Colonic mucosa (tissue), 4 donors: Measurements from ENCODE around the gene CTNND2. TPM values are rescaled to one million over a fixed set of nuclear protein-coding genes. Genes with fewer than 3 reads are reported as not detected.

Source experiments
- DNase-seq: peaks from one replicate; pipeline ENCODE4 v3.0.0-alpha.2; 2020
- H3K27ac ChIP-seq: fragments of 200-600 bp; one replicate; pipeline ENCODE4 v1.8.0; 2021
- H3K27me3 ChIP-seq: fragments of 200-600 bp; one replicate; pipeline ENCODE4 v1.8.0; 2021
- H3K36me3 ChIP-seq: fragments of 200-600 bp; one replicate; pipeline ENCODE4 v1.8.0; 2021
- H3K4me1 ChIP-seq: fragments of 200-600 bp; one replicate; pipeline ENCODE4 v1.8.0; 2021; ENCODE audit warnings: mild to moderate bottlenecking
- H3K4me3 ChIP-seq: fragments of 200-600 bp; one replicate; pipeline ENCODE4 v1.8.0; 2021
- H3K9ac ChIP-seq, 2 donors: one replicate each; pipeline ENCODE4 v1.7.0; 2013; ENCODE audit warnings: control low read depth in 2 of 2, low read depth in 2 of 2, low read length in 2 of 2
- H3K9me3 ChIP-seq: fragments of 200-600 bp; one replicate; pipeline ENCODE4 v1.8.0; 2021
- CTCF ChIP-seq: fragments of 200-600 bp; IDR thresholded peaks from one replicate; pipeline ENCODE4 v1.8.0; 2022; ENCODE audit warnings: antibody characterized with exemption, mild to moderate bottlenecking
- intact Hi-C: fragments of 100-400 bp; cut with DNase I; formaldehyde crosslinking; loops from one replicate; pipeline ENCODE4 v1.14.1; 2022
- total RNA-seq, 2 donors: library from RNA; stranded (reverse); fragmentation: NEBNext Ultra II Directional in 1 of 2; extraction: Animal tissue kit (Norgen Biotek cat#: 25700) in 1 of 2; gene quantifications; one replicate each; pipeline ENCODE4 v1.2.1, GENCODE V29; 2021
- donor health status: healthy.
- donor health status: DM: no; HTN: no; CAD: no.
- donor health status: DM: no; HTN: no; CAD: no.

Gene CTNND2
- total RNA-seq, 2 donors from 2014 or later = 1.1 TPM

- DNase-seq = no peak
- Histone ChIP-seq H3K4me3 (no peak overlapping the region), H3K27me3 (no peaks in the 10 kb centered on the region), H3K9ac (no peak overlapping the region), H3K9me3 (no peaks in the 10 kb centered on the region), H3K36me3 (no peaks in the 10 kb centered on the region), H3K4me1 (no peaks in the 10 kb centered on the region), H3K27ac (no peak overlapping the region)
- TF ChIP-seq CTCF = no peak
- intact Hi-C loops = no loop called here
Measured at GRCh38 chr5:10969684-10970180, 934.5 kb downstream of the CTNND2 start.

DNA sequence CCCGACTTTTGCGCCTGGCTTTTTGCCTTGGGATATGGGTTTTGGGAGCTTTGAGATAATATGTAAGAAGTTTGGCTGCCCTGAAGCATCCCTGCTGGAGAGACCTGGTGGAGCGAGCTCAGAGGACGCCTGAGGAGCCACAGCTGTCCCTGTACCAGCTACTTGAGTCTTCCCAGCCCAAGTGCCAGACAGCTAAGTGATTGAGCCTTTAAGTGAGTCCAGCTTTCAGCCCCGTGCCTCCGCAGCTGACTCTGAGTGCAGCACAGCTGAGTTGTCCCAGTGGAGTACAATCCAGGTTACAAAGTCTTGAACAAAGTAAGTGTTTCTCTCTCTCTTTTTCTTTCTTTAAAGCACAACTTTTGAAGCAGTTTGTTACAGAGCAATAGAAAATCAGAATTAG lies 939.4 kb downstream of the CTNND2 start:
- H3K4me3 ChIP-seq = no peak overlapping the region
- no peak overlapping the region for H3K9ac ChIP-seq
- no peak for DNase-seq
- H3K4me1 ChIP-seq = no peaks in the 10 kb centered on the region
- no peak overlapping the region for H3K27ac ChIP-seq
- no peaks in the 10 kb centered on the region for H3K9me3 ChIP-seq
- intact Hi-C loops = no loop called here
- no peaks in the 10 kb centered on the region for H3K27me3 ChIP-seq
- no peaks in the 10 kb centered on the region for H3K36me3 ChIP-seq
- no peak for TF ChIP-seq CTCF

- intact Hi-C loops = no loop called here
- H3K27me3 ChIP-seq = no peaks in the 10 kb centered on the region
- no peak for TF ChIP-seq CTCF
- H3K4me1 ChIP-seq = no peaks in the 10 kb centered on the region
- no peak for DNase-seq
- no peak overlapping the region for H3K9ac ChIP-seq
- no peak overlapping the region for H3K4me3 ChIP-seq
- no peaks in the 10 kb centered on the region for H3K9me3 ChIP-seq
- H3K27ac ChIP-seq = no peak overlapping the region
- no peaks in the 10 kb centered on the region for H3K36me3 ChIP-seq
Measured at GRCh38 chr5:10958728-10959127, 945.5 kb downstream of the CTNND2 start.

GRCh38 chr5:10949856-10950630 lies 954.2 kb downstream of the CTNND2 start:
- Histone ChIP-seq H3K36me3 (no peaks in the 10 kb centered on the region), H3K4me3 (no peak overlapping the region), H3K4me1 (no peaks in the 10 kb centered on the region), H3K27ac (no peak overlapping the region), H3K27me3 (no peaks in the 10 kb centered on the region), H3K9me3 (no peaks in the 10 kb centered on the region), H3K9ac (no peak overlapping the region)
- no peak for DNase-seq
- intact Hi-C loops = no loop called here
- no peak for TF ChIP-seq CTCF

DNA sequence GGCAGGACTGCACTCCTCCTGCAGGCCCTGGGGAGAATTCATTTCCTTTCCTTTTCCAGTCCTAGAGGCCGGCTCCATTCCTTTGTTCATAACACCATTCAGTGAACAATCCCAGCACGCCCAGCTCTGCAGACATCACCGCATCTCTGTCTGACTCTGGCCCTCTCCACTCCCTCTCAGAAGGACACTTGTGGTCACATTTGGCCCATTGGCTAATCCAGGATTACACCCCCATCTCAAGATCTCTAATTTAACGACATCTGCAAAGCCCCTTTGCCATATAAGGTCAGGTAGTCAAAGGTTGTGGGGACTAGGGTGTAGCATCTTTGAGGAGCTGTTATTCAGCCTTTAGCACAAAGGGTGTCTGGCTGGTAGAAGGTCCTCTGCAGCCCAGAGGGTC lies 958.2 kb downstream of the CTNND2 start:
- Histone ChIP-seq H3K9me3 (no peaks in the 10 kb centered on the region), H3K4me3 (no peak overlapping the region), H3K9ac (no peak overlapping the region), H3K4me1 (no peaks in the 10 kb centered on the region), H3K36me3 (no peaks in the 10 kb centered on the region), H3K27me3 (no peaks in the 10 kb centered on the region), H3K27ac (no peak overlapping the region)
- no peak for DNase-seq
- intact Hi-C loops = no loop called here
- TF ChIP-seq CTCF = no peak
